ENCODE measurements around the gene PPP1R17.

PPP1R17 gene

DNA sequence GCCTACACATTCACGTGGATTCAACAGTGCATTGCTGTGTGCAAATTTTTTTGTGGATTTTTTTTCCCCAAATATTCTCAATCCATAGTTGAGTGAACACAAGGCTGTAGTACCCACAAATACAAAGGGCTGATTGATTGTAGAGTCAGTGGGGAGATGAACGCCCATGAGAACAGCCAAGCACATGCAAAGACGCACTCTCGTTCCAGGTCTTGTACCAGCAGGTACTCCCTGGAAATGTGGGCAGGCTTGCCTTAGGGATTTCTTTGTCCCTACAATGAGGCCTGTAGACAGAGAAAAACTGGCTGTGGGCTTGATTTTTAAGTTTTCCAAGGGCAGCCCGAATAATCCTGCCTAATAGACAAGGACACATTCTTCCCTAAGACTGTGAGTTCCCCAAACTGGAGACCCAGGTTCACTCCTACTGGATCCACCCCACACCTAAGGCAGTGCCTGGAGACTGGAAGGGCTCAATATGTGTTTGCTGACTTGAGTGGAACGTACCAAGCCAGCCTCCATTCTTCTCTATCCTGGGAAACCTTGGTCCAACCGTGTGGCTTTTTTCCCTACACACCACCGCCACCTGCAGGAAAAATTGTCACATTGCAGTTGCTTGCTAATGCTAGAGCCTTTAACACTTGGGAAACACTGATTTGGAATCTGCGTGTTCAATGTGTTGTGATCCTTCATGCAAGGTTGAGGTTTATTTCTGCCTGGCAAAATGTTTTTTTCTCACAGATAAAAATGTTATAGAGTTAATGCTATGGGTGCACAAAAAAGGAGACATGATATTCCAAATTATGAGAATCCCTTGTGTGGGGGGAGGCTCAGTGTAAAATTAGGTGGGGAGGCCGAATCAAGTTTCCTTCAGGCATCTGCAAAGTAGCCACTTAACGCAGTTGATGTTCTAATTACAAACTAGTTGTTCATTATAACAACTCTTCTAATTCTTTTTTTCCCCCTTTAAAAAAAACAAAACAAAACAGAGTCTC, 49.3 kb downstream of the PPP1R17 start:
- TF ChIP-seq, protein P1, sequence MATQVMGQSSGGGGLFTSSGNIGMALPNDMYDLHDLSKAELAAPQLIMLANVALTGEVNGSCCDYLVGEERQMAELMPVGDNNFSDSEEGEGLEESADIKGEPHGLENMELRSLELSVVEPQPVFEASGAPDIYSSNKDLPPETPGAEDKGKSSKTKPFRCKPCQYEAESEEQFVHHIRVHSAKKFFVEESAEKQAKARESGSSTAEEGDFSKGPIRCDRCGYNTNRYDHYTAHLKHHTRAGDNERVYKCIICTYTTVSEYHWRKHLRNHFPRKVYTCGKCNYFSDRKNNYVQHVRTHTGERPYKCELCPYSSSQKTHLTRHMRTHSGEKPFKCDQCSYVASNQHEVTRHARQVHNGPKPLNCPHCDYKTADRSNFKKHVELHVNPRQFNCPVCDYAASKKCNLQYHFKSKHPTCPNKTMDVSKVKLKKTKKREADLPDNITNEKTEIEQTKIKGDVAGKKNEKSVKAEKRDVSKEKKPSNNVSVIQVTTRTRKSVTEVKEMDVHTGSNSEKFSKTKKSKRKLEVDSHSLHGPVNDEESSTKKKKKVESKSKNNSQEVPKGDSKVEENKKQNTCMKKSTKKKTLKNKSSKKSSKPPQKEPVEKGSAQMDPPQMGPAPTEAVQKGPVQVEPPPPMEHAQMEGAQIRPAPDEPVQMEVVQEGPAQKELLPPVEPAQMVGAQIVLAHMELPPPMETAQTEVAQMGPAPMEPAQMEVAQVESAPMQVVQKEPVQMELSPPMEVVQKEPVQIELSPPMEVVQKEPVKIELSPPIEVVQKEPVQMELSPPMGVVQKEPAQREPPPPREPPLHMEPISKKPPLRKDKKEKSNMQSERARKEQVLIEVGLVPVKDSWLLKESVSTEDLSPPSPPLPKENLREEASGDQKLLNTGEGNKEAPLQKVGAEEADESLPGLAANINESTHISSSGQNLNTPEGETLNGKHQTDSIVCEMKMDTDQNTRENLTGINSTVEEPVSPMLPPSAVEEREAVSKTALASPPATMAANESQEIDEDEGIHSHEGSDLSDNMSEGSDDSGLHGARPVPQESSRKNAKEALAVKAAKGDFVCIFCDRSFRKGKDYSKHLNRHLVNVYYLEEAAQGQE (IDR thresholded peaks at IDR 0.05; ENCODE audit: insufficient read depth in 1 of 2, low read depth in 2 of 2, low read length in 2 of 2), result no peak
- TF ChIP-seq POLR2AphosphoS5 (IDR thresholded peaks at IDR 0.05; ENCODE audit: low read depth, low read length) (no peak), TAF1 (IDR thresholded peaks at IDR 0.05; ENCODE audit: borderline replicate concordance, insufficient read depth, low read length) (no peak), FOXP2 (optimal IDR thresholded peaks at IDR 0.05; ENCODE audit: borderline replicate concordance, extremely low read depth, extremely low read length, insufficient read depth) (no peak), SIN3A (IDR thresholded peaks at IDR 0.05; ENCODE audit: borderline replicate concordance, insufficient read depth, low read length) (no peak)

DNA sequence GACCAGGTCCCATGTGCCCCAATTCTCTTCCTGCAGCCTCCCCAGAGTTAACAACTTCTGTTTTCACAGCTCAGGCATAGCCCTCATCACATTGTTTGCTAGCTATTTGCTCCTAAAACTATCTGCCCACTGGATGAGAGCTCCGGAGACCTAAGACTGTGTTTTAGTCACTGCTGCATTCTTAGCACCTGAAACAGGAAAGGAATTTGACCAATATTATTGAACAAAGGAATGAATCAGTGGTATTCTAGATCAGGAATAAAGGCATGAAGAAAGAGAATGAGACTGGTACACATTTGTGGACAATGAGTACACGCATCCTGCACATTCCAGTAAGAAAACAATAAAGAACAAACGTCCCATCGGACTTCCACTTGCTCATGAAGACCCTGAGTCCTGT, 54.8 kb downstream of the PPP1R17 start:
- TF ChIP-seq SIN3A (IDR thresholded peaks at IDR 0.05; ENCODE audit: borderline replicate concordance, insufficient read depth, low read length), result no peak
- no peak for TF ChIP-seq TAF1 (IDR thresholded peaks at IDR 0.05; ENCODE audit: borderline replicate concordance, insufficient read depth, low read length)
- TF ChIP-seq, protein P1 (IDR thresholded peaks at IDR 0.05; ENCODE audit: insufficient read depth in 1 of 2, low read depth in 2 of 2, low read length in 2 of 2), result no peak
- TF ChIP-seq FOXP2 (optimal IDR thresholded peaks at IDR 0.05; ENCODE audit: borderline replicate concordance, extremely low read depth, extremely low read length, insufficient read depth), result no peak
- no peak for TF ChIP-seq POLR2AphosphoS5 (IDR thresholded peaks at IDR 0.05; ENCODE audit: low read depth, low read length)

DNA sequence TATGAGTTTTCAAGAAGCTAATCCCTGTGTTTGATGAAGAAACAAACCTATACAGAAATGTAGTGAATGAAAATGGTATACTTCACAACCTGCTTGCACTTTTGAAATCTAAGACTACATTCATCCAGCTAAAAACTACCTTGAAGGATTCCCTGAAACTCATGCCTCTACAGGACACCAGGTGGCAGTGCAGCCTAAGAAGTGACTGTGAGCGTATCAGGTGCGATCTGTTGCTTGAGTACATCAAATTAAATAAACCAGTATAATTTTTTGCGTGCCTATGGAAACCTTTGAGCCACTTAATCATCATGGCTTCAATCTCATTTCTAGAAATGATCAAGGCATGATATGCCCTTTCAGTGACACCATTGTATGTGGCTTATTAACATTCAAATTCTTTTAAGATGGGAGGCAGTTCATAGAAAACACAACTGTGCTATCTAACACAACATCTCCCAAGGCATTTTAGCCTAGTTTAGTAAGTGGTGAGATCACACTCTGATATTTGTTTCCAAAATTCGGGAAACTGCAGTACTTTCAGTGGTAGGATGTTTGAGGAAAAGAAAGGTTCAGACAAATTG, 57.4 kb downstream of the PPP1R17 start:
- TF ChIP-seq POLR2AphosphoS5 (IDR thresholded peaks at IDR 0.05; ENCODE audit: low read depth, low read length) (no peak), SIN3A (IDR thresholded peaks at IDR 0.05; ENCODE audit: borderline replicate concordance, insufficient read depth, low read length) (no peak), TAF1 (IDR thresholded peaks at IDR 0.05; ENCODE audit: borderline replicate concordance, insufficient read depth, low read length) (no peak), FOXP2 (optimal IDR thresholded peaks at IDR 0.05; ENCODE audit: borderline replicate concordance, extremely low read depth, extremely low read length, insufficient read depth) (no peak)
- TF ChIP-seq, protein P1 (IDR thresholded peaks at IDR 0.05; ENCODE audit: insufficient read depth in 1 of 2, low read depth in 2 of 2, low read length in 2 of 2), result no peak

DNA sequence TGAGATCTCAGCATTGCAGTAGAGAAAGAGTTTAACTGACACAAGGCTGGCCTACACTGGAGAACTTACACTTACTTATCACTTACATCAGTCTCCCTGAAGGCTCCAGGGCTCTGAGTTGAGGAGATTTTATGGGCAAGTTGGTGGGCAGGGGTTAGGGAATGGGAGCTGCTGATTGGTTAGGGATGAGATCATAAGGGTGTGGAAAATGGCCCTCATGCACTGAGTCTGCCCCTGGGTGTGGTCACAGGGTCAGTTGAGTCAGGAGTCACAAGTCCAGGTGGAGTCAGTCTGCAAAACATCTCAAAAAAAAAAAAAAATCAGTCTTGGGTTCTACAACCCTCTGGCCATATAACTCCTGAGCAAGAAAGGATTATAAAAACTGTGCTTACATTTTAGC, 60.5 kb downstream of the PPP1R17 start:
- TF ChIP-seq TAF1 (IDR thresholded peaks at IDR 0.05; ENCODE audit: borderline replicate concordance, insufficient read depth, low read length) (no peak), FOXP2 (optimal IDR thresholded peaks at IDR 0.05; ENCODE audit: borderline replicate concordance, extremely low read depth, extremely low read length, insufficient read depth) (no peak), SIN3A (IDR thresholded peaks at IDR 0.05; ENCODE audit: borderline replicate concordance, insufficient read depth, low read length) (no peak), POLR2AphosphoS5 (IDR thresholded peaks at IDR 0.05; ENCODE audit: low read depth, low read length) (no peak)
- TF ChIP-seq, protein P1 (IDR thresholded peaks at IDR 0.05; ENCODE audit: insufficient read depth in 1 of 2, low read depth in 2 of 2, low read length in 2 of 2), result no peak
